ENCODE measurements around the gene VCAN. TPM values are rescaled to one million over a fixed set of nuclear protein-coding genes. Genes with fewer than 3 reads are reported as not detected.

The VCAN gene
- total and polyA plus RNA-seq, 2 of the 8 experiments (the other 6 are each of a cell fraction or from before 2014, with no cell fraction given), result 146 to 404 TPM

- ChIA-PET POLR2A (ENCODE audit: partially characterized antibody) (interaction anchor here (1.5 kb wide), 1 partner anchor 9 kb away, joined by 3 read pairs; no protein-coding TSS in a partner anchor), CTCF (ENCODE audit: partially characterized antibody) (interaction anchor here (0.8 kb wide), 1 partner anchor 18 kb away, joined by 3 read pairs; no protein-coding TSS in a partner anchor)
- Histone ChIP-seq H3K9me3 (ENCODE audit: insufficient read depth in 2 of 2, low read depth in 1 of 2, low read length in 1 of 2) (no peaks in the 10 kb centered on the region), H4K8ac (ENCODE audit: extremely low read depth, insufficient read depth, low read length) (no peak overlapping the region), H2BK120ac (replicated peaks; ENCODE audit: low read depth, low read length) (no peak overlapping the region), H3K4me3 (ENCODE audit: extremely low read depth in 1 of 4, insufficient read depth in 2 of 4, low read depth in 3 of 4, low read length in 4 of 4) (no peak overlapping the region), H3K14ac (ENCODE audit: insufficient read length) (no peak overlapping the region), H2AK5ac (ENCODE audit: low read depth, low read length) (no peak overlapping the region), H3K36me3 (ENCODE audit: control insufficient read depth in 2 of 4, insufficient read depth in 4 of 4, low read length in 3 of 4) (peaks cover 10 to 65% (median 36%) of the 10 kb centered on the region in 4 experiments), H2BK20ac (ENCODE audit: low read length) (no peak overlapping the region), H3K27ac (ENCODE audit: low read depth, low read length) (no peak overlapping the region), H3K4me1 (replicated peaks in 1 of 4; ENCODE audit: control insufficient read depth in 3 of 4, insufficient read depth in 4 of 4, low read length in 3 of 4) (no peaks in the 10 kb centered on the region), H3K27me3 (replicated peaks in 1 of 4; ENCODE audit: control insufficient read depth in 3 of 4, extremely low read depth in 1 of 4, insufficient read depth in 3 of 4, low read length in 3 of 4) (peaks cover 0 to 1% (median 0%) of the 10 kb centered on the region in 4 experiments; a peak in 1 of 7 replicates), H3K79me1 (ENCODE audit: low read depth, low read length) (no peaks in the 10 kb centered on the region), H2BK5ac (ENCODE audit: low read depth, low read length) (no peak overlapping the region), H2BK15ac (ENCODE audit: low read length) (no peak overlapping the region), H4K91ac (replicated peaks; ENCODE audit: insufficient read length, low read length) (no peak overlapping the region), H3K79me2 (ENCODE audit: control insufficient read depth in 1 of 2, insufficient read depth in 2 of 2, low read length in 2 of 2) (peaks cover 0 to 4% of the 10 kb centered on the region in 2 experiments; a peak in 1 of 4 replicates), H2BK12ac (ENCODE audit: low read depth, low read length) (no peak overlapping the region), H3K9ac (replicated peaks in 1 of 4; ENCODE audit: extremely low read depth in 1 of 4, low read depth in 3 of 4, low read length in 3 of 4) (no peak overlapping the region), H2AFZ (ENCODE audit: low read length) (no peak overlapping the region), H3K4ac (replicated peaks; ENCODE audit: insufficient read length, low read depth, low read length) (no peak overlapping the region), H3K23me2 (ENCODE audit: low read depth, low read length) (no peaks in the 10 kb centered on the region), H4K20me1 (replicated peaks in 1 of 2; ENCODE audit: control insufficient read depth in 1 of 2, insufficient read depth in 2 of 2, low read length in 2 of 2) (no peaks in the 10 kb centered on the region), H3K4me2 (ENCODE audit: insufficient read depth in 1 of 2, low read depth in 2 of 2, low read length in 2 of 2) (no peak overlapping the region), H3K18ac (ENCODE audit: extremely low read depth, low read length) (no peak overlapping the region), H3K23ac (ENCODE audit: insufficient read length) (no peak overlapping the region), H4K5ac (ENCODE audit: insufficient read length, low read depth, low read length) (no peak overlapping the region), H3K56ac (replicated peaks; ENCODE audit: insufficient read length, low read depth, low read length) (no peak overlapping the region)
- whole genome bisulfite sequencing, 2 experiments (ENCODE audit: extremely low coverage in 1 of 2, insufficient coverage in 1 of 2, insufficient read length in 1 of 2, insufficient replicate concordance in 2 of 2, low coverage in 1 of 2, low lambda C conversion rate in 2 of 2, missing lambda C conversion rate in 1 of 2), result 95% methylated on average over 3 of the region's 3 CpGs; no CpG with 5 or more reads in 1 of the 2 experiments
- DNase-seq (ENCODE audit: low read depth in 1 of 2, low spot score in 2 of 2) (no peak), FAIRE-seq (no peak)
- no peak for TF ChIP-seq CHD1 (IDR thresholded peaks at IDR 0.05; ENCODE audit: low read depth, low read length)
- no peak for TF ChIP-seq PHF8 (conservative IDR thresholded peaks at IDR 0.05; ENCODE audit: low read depth, low read length)
- TF ChIP-seq YY1 (IDR thresholded peaks at IDR 0.05; ENCODE audit: low read depth, low read length), result no peak
- no peak for TF ChIP-seq CHD2 (IDR thresholded peaks at IDR 0.05; ENCODE audit: low read length)
- TF ChIP-seq CBX5 (IDR thresholded peaks at IDR 0.05; ENCODE audit: low read depth, low read length), result no peak
- TF ChIP-seq ATF2 (IDR thresholded peaks at IDR 0.05; ENCODE audit: low read length), result no peak
- no peak for TF ChIP-seq CBX8 (IDR thresholded peaks at IDR 0.05; ENCODE audit: borderline replicate concordance, low read depth, low read length)
- no peak for TF ChIP-seq SP4 (IDR thresholded peaks at IDR 0.05; ENCODE audit: low read length)
- TF ChIP-seq CTBP2 (IDR thresholded peaks at IDR 0.05; ENCODE audit: borderline replicate concordance, insufficient read depth, insufficient read length, low read length), result no peak
- no peak for TF ChIP-seq EGR1 (IDR thresholded peaks at IDR 0.05; ENCODE audit: borderline replicate concordance, low read depth, low read length)
- TF ChIP-seq FOSL1 (IDR thresholded peaks at IDR 0.05; ENCODE audit: insufficient read depth, low read depth, low read length), result no peak
Observed at GRCh38 chr5:83518319-83519061, 46.9 kb downstream of the VCAN start.

All from H1 (cell line).